GM19328 (cell line): ENCODE measurements around the gene CEP112.
"Not testable (repeated sequence)": the region's sequence is repeated elsewhere in the genome, so short reads cannot be mapped to it uniquely, and the experiment has no call there.

Experiments
- ATAC-seq: cut with Tn5 transposase; IDR thresholded peaks from one replicate; pipeline ENCODE4 v1.9.1; 2021; ENCODE audit warnings: mild to moderate bottlenecking, moderate library complexity; ENCODE audit not compliant: unreplicated experiment

Gene CEP112

DNA sequence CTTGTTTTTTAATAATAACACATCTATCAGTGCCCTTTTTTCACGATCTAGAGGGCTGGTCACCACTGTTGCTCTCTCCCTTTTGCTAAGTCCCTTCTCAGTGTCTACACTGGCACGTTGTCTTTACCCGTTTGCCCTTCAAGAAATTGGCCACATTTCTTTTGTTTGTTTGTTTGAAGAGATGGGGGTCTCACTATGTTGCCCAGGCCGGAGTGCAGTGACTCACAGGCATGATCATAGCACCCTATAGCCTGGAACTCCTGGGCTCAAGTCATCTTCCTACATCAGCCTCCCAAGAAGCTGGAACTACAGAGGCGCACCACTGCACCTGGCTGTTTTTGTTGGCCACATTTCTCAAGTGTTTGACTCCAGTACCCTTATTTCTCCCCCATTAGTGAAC, 492.5 kb downstream of the CEP112 start:
- no peak for ATAC-seq

DNA sequence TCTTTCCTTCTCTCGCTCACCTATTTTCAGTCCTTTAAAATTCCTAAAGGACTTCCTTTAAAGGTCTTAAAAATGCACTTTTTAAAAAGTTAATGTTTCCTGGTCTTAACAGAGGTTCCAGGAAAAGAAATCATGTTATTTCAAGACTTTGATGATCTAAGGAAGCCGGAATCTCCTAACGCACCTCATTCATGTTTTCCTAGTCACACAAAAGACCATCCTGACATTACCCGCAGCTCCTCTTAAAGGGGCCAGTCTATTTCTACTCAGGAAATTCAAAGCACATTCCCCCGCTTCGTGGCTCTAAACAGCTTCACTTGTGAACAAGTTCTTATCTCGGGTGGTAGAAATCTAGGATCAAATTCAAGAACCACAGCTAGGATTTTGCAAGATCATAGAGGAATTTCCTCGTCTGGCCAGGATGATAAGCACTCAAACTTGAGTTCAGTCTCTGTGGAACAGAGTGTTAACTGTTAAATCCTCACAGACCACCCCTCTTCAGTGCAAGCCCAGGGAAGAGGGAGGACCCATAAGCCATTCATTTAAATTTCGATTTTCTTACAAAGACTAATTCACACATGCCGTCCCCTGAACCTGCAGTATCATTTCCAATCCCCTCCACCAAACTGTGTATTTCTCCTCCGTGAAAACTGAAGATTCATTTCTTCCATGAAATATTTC, 493.4 kb downstream of the CEP112 start:
- no peak for ATAC-seq

- no peak for ATAC-seq
Observed at GRCh38 chr17:65697661-65698060, 494.3 kb downstream of the CEP112 start.

DNA sequence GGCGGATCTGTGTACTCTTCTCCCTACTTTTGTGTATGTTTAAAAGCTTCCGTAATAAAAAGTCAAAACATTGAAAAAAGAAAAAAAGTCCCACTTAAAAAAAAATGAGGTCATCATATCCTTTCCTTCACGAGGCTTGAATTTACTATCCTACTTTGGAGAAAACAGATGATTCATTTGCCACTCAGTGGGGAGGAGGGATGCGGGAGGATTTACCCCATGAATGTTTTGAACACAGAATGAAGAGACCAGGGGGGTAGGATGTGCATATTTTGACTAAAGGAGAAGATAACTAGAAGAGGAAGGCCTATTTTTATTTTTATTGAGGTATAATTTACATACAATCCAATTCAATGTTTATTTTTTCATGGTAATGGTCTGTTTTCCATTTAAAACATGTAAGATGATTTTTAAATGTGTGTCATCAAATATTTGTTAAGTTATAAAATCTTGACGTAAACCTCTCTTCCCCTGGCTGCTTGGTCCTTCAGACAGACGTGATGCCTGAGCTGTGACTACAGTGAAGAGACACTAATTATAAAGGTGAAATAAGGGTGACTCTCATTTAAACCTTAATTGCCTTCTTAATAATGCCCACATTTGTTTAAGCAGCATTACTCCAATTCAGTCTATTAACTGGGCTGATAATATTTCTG, 495.1 kb downstream of the CEP112 start:
- no peak for ATAC-seq

DNA sequence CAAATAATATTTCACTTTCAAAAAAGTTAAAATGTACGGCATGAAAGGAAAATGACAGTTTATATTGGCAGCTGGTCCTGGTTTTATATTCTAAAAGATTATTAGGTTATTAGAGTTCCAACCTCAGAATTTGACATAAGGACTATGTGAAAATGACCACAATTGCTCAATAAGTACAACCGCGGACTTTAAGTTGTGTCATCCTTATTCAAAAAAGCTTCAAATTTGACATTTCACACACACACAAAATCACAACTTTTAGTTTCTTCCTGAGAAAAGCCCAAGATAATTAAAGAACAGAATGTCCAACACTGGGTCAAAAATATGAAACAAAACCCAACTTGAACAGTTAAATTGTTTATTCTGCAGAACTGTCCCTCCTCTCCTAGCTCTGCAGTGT, 497.3 kb downstream of the CEP112 start:
- no peak for ATAC-seq

- no peak for ATAC-seq
Observed at GRCh38 chr17:65690626-65691310, 501.2 kb downstream of the CEP112 start.

DNA sequence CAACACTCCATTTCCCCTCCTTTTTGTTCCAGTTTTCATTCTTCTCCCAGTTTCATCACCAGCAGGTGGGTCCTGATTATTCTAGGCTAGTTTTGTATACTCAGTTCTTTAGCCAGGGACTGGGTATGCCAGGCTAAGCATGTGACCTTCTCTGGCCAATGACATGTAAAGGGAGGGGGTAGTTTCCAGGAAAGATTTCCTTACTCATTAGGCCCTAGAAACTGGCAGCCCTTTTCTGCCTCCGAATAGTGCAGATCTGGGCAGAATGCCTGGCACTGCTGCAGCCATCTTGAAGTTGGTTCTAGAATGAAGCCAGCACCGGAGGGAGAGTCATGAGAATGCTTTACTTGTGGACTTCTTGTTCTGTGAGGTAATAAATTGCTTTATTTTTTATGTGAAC, 503.6 kb downstream of the CEP112 start:
- ATAC-seq, result no peak

DNA sequence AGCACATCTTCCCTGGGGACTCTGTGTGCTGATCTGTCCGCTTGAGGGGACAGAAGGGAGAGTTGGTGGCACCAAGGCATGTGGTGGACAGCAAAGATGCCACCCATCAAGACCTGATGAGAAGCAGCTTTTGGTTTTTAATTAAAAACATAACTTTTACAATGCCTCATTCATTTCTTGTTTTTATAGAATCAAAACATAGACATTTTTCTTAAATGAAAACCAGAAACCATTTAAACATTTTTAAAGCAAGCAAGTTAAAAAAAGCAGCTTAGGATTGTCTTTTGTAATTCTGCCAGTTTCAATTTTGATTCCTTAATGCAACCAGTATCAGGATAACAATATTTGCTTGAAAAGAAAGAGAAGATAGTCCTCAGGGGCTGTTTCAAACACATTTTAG, 506.8 kb downstream of the CEP112 start:
- ATAC-seq, result no peak

DNA sequence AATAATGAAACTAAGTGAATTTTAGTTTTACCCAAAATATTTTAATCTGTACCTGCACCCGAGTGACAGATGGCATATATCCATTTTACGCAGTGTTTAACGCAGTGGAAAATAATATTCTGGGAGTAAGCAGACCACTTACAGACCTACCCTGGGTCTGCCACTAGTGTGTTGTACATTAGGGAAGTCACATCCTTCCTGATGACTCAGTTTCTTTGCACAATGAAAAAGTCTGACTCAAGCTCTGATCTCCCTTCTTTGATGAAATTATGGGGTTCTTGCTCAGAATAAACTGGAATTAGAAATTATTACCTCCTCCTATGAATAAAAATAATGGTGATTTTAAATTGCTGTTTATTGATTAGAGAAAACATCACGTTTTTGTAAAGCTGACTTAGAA, 507.3 kb downstream of the CEP112 start:
- ATAC-seq, result no peak

DNA sequence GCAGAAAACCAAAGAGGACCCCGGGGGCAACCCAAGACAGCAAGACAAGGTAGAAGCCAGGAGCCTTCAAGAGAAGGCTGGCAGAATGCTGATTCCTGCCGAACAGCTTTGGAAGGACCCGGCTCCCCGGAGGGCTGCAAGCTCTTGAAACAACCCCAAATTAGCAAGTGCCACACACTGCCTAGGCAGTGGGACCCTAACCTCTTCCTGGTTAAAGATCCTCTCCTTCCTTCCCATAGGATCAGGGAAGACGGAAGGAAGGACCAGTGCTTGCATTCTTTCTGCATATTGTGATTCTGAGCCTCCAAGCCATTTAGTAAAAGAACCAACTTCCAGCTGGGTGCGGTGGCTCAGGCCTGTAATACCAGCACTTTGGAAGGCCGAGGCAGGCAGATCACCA, 508.5 kb downstream of the CEP112 start:
- no peak for ATAC-seq

DNA sequence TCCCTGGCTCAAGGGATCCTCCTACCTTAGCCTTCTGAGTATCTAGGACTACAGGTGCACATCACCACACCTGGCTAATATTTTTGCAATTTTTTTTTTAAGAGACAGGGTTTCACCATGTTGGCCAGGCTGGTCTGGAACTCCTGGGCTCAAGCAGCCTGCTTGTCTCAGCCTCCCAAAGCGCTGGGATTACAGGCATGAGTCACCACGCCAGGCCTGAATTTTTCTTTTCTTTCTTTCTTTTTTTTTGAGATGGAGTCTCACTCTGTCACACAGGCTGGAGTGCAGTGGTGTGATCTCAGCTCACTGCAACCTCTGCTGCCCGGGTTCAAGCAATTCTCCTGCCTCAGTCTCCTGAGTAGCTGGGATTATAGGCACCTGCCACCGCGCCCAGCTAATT, 510.2 kb downstream of the CEP112 start:
- ATAC-seq, result not testable (repeated sequence)

- ATAC-seq, result no peak
Observed at GRCh38 chr17:65679165-65679845, 512.6 kb downstream of the CEP112 start.

GRCh38 chr17:65678546-65678945, 513.4 kb downstream of the CEP112 start:
- no peak for ATAC-seq

DNA sequence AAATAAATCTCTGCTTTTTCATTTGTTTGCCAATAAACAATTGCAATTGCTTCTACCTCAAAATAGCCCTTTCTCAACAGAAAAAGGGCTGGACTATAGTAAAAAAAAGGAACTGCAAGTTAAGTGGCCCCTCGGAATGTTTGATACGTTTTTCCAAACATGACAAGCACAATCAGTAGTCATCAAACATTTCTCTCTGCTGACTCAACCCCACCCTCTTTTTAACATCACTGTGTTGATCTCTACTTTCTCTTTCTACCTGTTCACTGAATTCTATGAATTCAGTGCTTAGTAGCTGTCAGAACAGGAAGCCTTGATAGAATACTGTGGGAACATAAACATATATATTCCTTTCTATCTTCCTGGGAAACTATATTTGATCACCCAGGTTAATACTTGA, 514.0 kb downstream of the CEP112 start:
- no peak for ATAC-seq

- no peak for ATAC-seq
Observed at GRCh38 chr17:65674246-65675045, 517.5 kb downstream of the CEP112 start.

GRCh38 chr17:65670667-65671371, 521.1 kb downstream of the CEP112 start:
- ATAC-seq, result no peak

- ATAC-seq, result no peak
Observed at GRCh38 chr17:65668211-65668610, 523.7 kb downstream of the CEP112 start.

GRCh38 chr17:65667656-65668055, 524.3 kb downstream of the CEP112 start:
- ATAC-seq, result no peak

DNA sequence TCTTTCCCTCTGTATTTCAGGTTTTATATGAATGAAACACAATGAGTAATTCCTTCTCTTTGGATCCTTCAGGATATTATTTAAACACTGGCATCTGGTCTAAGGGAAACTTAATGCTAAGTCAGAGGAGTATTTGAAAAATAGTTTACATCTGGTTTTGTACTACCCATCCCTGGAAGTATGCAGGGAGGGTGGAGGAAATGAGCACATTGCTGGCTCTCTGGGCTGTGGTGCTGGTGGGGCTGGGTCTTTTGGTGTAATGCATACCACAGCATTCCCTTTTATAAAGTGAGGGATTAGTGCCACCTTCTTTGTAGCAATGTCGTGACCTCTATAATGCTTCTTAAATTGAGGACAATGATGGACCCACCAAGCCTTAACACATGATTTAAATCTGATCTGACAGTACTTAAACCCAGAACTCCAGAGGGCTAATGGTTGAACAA, 525.0 kb downstream of the CEP112 start:
- ATAC-seq, result no peak

DNA sequence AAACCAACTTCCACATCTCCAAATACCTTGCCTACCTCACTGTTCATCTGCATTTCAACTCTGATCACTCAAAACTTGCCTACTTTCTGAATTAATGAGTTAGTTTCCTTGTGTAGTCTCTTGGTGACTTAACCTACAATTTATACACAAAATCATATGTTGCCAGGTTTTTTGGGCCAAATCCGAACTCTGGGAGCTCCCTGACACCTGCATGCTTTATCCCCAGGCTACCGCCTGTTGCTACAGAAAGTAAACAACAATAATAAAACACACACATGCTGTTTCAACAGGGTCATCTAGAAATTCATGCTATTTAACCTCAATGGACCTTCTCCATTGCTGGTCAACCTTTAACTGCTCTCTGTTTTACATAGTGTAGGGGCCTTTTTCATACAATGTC, 526.0 kb downstream of the CEP112 start:
- ATAC-seq, result no peak
